Ovary (tissue), 3 donors: ENCODE data around the gene TPO.

Experiments
- CTCF ChIP-seq, 3 donors: fragments of 450-650 bp in 2 of 3; fragments of 200-600 bp in 1 of 3; IDR thresholded peaks; one replicate each; pipeline versions ENCODE4 v1.5.1 to v1.8.0; 2016 to 2022; ENCODE audit warnings: antibody characterized with exemption in 3 of 3, mild to moderate bottlenecking in 1 of 3
- EP300 ChIP-seq: sonication (generic); formaldehyde crosslinking; IDR thresholded peaks from one replicate; pipeline ENCODE4 v1.6.1; 2017; ENCODE audit warnings: antibody characterized with exemption
- POLR2A ChIP-seq: fragments of 450-650 bp; IDR thresholded peaks from one replicate; pipeline ENCODE4 v1.6.1; 2017; ENCODE audit warnings: antibody characterized with exemption, mild to moderate bottlenecking, moderate library complexity
- donor health status: DM: no; HTN: no; CAD: no.

- no peak for TF ChIP-seq CTCF (IDR thresholded peaks at IDR 0.05)
- TF ChIP-seq POLR2A = no peak
- TF ChIP-seq EP300 = no peak
Measured at GRCh38 chr2:1405124-1405523, 8.1 kb upstream of the TPO start.
